Stomach smooth muscle (tissue), 2 donors: Measurements from ENCODE around the gene GPRC5D.

Experiments
- H3K27ac ChIP-seq: one replicate; pipeline ENCODE4 v1.7.0; 2013; ENCODE audit warnings: mild to moderate bottlenecking, low read length, inconsistent platforms
- H3K27me3 ChIP-seq, 2 donors: one replicate each; pipeline ENCODE4 v1.7.0; 2013; ENCODE audit warnings: low read length in 2 of 2; ENCODE audit not compliant: insufficient read depth in 2 of 2, control insufficient read depth in 1 of 2
- H3K36me3 ChIP-seq, 2 donors: one replicate each; pipeline ENCODE4 v1.7.0; 2013; ENCODE audit warnings: low read length in 2 of 2; ENCODE audit not compliant: control insufficient read depth in 2 of 2, insufficient read depth in 2 of 2
- H3K4me1 ChIP-seq: one replicate; pipeline ENCODE4 v1.7.0; 2013; ENCODE audit warnings: low read length; ENCODE audit not compliant: control insufficient read depth, insufficient read depth
- H3K4me3 ChIP-seq, 2 donors: one replicate each; pipeline ENCODE4 v1.7.0; 2013; ENCODE audit warnings: low read length in 2 of 2
- H3K9ac ChIP-seq, 2 donors: one replicate each; pipeline ENCODE4 v1.7.0; 2013; ENCODE audit warnings: low read length in 2 of 2, mild to moderate bottlenecking in 1 of 2
- H3K9me3 ChIP-seq, 2 donors: one replicate each; pipeline ENCODE4 v1.7.0; 2013; ENCODE audit warnings: low read length in 2 of 2; ENCODE audit not compliant: control insufficient read depth in 2 of 2
- donor health status: healthy.
- donor health status: Pancreatic carcinoma.

Gene GPRC5D

DNA sequence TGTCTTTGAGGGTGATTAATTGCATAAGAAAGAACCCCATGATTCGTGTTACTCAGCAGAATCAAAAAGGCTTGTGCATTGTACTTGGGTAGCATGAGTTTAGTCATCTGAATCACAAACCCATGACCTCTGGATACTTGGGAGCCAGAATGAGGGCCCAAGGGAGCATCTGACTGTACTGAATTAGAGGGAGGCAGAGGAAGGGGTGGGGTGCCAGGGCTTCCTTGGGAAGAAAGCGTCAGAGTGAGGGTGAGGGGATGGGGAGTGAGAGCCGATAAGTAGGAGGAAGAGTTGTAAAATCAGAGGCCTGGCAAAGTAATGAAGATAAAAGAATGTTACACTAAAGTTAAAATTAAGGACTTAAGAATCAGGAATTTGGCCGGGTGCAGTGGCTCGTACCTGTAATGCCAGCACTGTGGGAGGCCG lies 29.8 kb downstream of the GPRC5D start:
- Histone ChIP-seq H3K27ac (no peak overlapping the region), H3K27me3 (no peaks in the 10 kb centered on the region)

DNA sequence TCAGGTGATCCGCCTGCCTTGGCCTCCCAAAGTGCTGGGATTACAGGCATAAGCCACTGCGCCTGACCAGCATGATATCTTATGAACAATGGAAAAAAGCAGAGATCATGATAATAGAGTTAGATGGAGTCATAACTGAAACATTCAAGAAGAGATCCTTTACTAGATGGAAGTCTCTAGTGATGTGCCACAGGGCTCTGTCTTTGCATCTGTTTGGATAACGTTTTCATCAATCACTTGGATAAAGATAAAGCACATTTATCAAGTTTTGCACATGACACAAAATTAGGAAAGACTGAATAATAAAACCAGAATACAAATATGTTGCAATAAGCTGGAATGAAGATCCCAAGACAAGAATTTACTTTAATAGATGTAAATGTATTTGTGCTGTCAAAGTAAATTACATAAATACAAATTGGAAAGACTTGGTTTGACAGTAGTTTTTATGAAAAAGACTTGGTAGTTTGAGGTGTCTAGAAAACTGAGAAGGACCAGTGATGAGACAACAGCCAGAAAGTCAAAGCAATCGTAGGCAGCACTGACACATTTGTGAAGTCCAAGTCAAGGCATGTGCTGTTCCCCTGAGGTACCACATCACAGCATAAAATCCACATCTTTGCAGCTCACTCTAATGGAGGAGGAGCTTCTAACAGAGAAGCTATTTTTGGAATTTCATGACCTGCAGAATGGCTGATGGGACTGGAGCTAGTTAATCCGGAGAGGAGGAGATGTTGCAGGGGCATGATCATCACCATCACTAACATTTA lies 32.1 kb downstream of the GPRC5D start:
- no peak overlapping the region for H3K9ac ChIP-seq

More for the DNA sequence above, 29.8 kb downstream of the GPRC5D start:
- H3K4me1 ChIP-seq: no peaks in the 10 kb centered on the region
- H3K4me3 ChIP-seq: no peak overlapping the region
- no peak overlapping the region for H3K9ac ChIP-seq
- no peaks in the 10 kb centered on the region for H3K9me3 ChIP-seq
- H3K36me3 ChIP-seq: no peaks in the 10 kb centered on the region

DNA sequence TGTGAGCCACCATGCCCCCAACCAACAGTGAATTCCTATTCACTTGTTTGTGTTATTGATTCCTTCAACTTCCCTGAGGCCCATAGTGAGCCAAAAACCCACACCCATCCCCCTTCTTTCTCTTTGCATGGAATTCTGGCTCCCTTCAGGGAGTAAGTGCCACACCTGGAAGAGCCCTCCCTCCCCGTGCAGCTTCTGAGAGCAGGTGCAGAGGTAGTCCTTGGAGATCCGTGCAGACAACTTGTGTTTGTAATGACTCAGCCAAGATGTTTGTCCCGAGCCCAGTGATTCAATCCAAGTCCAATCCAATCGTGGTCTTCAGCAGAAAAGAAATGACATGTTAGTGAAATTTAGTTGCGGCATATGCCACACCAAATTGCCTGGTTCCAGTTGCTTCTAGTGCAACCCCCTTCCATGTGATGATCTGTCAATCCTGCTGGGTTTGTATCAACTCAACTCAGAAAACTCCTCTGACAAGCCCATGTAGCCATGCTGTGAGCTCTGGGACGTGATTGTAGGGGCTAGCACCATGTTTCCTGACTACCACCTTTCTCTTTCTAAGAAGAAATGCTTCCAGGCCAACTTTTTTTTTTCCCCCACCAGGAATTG lies 33.1 kb downstream of the GPRC5D start:
- H3K27ac ChIP-seq: no peak overlapping the region
- no peaks in the 10 kb centered on the region for H3K9me3 ChIP-seq
- H3K27me3 ChIP-seq: peaks cover 0 to 2% of the 10 kb centered on the region in 2 donors
- no peak overlapping the region for H3K4me3 ChIP-seq
- H3K36me3 ChIP-seq: no peaks in the 10 kb centered on the region
- no peak overlapping the region for H3K9ac ChIP-seq
- peaks cover 4% of the 10 kb centered on the region for H3K4me1 ChIP-seq

More for the DNA sequence above, 32.1 kb downstream of the GPRC5D start:
- no peak overlapping the region for H3K4me3 ChIP-seq
- H3K4me1 ChIP-seq: peaks cover 4% of the 10 kb centered on the region
- H3K27me3 ChIP-seq: peaks cover 0 to 2% of the 10 kb centered on the region in 2 donors
- H3K9me3 ChIP-seq: no peaks in the 10 kb centered on the region
- H3K27ac ChIP-seq: no peak overlapping the region
- no peaks in the 10 kb centered on the region for H3K36me3 ChIP-seq

DNA sequence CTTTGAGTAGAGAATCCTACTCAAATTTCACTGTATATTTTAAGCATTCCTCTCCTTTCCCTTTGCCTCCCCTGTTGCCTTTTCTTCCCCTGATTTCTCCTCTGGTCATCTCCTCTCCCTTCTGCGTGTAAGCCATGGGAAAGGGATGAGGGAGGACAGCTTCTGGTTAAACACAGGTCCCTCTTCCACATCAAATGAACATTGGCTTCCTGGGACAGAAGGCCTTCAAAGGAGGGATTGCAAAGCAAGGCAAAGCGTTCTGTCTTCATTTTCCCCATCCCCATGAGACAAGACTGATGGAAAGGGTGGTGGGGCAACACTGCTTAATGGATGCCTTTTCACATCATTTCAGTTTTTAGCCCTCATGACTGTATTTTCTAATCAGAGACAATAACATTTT lies 34.5 kb downstream of the GPRC5D start:
- Histone ChIP-seq H3K4me1 (peaks cover 4% of the 10 kb centered on the region), H3K4me3 (no peak overlapping the region), H3K36me3 (no peaks in the 10 kb centered on the region), H3K9ac (no peak overlapping the region), H3K27me3 (peaks cover 0 to 2% of the 10 kb centered on the region in 2 donors), H3K9me3 (no peaks in the 10 kb centered on the region), H3K27ac (no peak overlapping the region)

DNA sequence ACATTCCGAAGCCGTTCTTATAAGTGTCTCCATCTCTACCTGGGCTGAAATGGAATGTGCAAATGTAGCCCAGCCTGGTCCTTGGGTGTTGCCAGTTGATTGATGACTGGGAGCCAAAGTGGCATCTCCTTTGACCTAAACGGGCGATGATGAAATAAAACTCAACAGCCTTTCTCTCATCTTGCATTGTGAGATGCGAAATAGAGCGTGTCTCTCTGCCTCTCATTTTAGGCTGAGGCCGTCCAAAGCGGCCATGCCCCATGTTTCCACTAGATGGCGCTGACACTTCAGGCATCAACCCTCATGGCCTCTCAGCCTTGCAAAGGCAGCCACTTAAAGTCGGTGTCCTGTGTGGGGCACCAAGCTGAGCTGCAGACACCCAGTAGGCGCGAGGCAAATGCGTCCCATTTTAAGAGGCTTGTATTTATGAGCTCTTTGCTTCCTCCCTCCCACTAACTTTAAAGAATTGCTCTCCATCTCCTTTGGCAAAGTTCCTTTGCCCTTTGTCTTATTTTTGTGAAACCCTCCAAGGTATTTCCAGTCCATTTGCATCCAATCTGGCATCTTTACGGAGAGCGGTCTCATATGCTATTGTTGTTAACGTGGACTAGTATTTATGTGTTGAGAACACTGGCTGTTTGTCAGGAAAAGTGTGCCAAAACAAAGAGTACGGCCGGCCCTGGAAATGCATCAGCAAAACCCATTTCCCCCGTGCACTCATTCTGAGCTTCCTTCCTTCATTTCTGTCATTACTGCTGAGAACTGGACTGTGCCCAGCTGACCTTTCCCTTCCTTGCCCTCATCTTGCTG lies 35.6 kb downstream of the GPRC5D start:
- Histone ChIP-seq H3K27me3 (peaks cover 0 to 2% of the 10 kb centered on the region in 2 donors), H3K4me1 (peaks cover 4% of the 10 kb centered on the region), H3K4me3 (peak overlapping the region in 1 of 2 donors; percentile 35), H3K9me3 (no peaks in the 10 kb centered on the region), H3K27ac (no peak overlapping the region), H3K36me3 (no peaks in the 10 kb centered on the region), H3K9ac (no peak overlapping the region)

DNA sequence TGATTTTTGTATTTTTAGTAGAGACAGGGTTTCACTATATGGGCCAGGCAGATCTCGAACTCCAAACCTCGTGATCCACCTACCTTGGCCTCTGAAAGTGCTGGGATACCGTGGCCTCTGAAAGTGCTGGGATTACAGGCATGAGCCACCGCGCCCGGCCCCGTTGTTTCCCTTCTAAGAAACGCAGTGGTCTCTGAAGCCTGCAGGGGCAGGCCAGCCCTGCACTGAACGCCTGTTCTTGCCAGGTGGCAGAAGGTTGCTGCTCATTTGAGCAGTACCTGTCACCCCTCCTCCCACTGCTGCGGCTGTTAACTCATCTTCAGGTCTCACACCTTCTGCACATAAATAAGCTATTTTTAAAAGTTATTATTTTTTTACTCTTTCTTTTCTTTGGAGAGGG lies 36.3 kb downstream of the GPRC5D start:
- Histone ChIP-seq H3K9ac (no peak overlapping the region), H3K36me3 (no peaks in the 10 kb centered on the region), H3K4me1 (peaks cover 4% of the 10 kb centered on the region), H3K4me3 (no peak overlapping the region), H3K27ac (no peak overlapping the region), H3K9me3 (no peaks in the 10 kb centered on the region), H3K27me3 (peaks cover 0 to 2% of the 10 kb centered on the region in 2 donors)

DNA sequence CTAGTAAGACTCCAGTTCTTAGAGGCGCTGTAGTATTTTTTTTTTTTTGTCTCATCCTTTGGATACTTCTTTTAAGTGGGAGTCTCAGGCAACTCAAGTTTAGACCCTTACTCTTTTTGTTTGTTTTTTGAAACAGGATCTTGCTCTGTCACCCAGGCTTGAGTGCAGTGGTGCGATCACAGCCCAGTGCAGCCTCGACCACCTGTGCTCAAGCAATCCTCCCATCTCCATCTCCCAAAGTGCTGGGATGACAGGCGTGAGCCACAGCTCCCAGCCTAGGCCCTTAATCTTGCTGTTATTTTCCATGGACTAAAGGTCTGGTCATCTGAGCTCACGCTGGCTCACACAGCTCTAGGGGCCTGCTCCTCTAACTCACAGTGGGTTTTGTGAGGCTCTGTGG lies 39.3 kb downstream of the GPRC5D start:
- no peak overlapping the region for H3K9ac ChIP-seq
- H3K27ac ChIP-seq: no peak overlapping the region
- no peaks in the 10 kb centered on the region for H3K36me3 ChIP-seq
- peaks cover 0 to 2% of the 10 kb centered on the region in 2 donors for H3K27me3 ChIP-seq
- peaks cover 4% of the 10 kb centered on the region for H3K4me1 ChIP-seq
- H3K9me3 ChIP-seq: no peaks in the 10 kb centered on the region
- no peak overlapping the region for H3K4me3 ChIP-seq

DNA sequence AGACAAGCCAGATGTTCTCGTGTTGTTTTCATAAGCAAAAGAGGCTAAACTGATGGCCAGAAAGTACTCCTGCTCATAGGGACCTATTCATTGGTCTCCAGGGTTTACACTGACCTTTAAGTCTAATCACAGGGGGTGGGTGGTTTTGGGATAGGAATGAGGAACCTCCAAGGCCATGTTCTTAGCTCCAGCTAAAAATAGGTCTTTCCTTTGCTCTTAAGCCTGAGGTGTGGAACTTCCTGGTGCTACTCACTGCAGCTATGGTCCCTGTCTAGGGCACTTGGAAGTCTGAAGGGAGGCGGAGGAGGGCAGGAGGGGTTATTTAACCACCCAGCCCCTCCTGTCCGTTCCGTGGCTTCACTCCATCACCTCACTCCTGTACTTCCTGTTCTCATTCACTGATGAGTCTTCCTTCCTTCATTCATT lies 42.0 kb downstream of the GPRC5D start:
- no peaks in the 10 kb centered on the region for H3K27me3 ChIP-seq
- H3K4me1 ChIP-seq: no peaks in the 10 kb centered on the region
- no peaks in the 10 kb centered on the region for H3K9me3 ChIP-seq
- H3K4me3 ChIP-seq: no peak overlapping the region
- no peak overlapping the region for H3K27ac ChIP-seq
- no peak overlapping the region for H3K9ac ChIP-seq
- H3K36me3 ChIP-seq: no peaks in the 10 kb centered on the region

DNA sequence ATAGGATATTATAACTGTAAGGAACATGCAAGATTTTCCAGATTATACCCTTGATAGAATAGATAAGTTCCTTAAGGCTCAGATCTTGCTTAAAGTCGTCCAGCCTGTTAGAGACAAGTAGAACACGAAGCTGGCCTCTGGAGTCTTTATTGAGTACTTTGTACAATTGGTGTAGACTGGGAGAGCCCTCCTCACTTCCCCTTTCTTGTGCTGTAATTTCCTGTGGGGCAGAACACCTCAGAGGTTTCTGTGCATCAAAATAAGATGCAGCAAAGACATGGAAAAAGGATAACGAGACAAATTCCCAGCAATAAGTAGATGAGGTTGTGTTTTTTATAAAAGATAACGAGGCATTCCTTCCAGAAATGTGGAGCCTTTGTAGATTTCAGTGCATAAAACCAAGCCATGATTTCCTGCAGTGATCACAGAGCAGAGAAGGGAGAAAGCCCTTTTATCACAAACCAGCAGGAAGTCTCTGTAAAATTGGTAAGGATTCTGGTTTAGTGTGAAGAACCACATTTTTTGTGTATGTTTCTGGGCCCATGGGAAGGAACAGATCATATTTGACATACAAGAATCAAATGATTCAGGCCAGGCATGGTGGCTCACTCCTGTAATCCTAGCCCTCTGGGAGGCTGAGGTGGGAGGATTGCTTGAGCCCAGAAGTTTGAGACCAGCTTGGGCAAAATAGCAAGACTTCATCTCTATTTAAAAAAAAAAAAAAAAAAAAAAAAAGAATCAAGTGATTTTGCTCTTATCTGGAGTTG lies 42.6 kb downstream of the GPRC5D start:
- H3K36me3 ChIP-seq: no peaks in the 10 kb centered on the region
- H3K27ac ChIP-seq: no peak overlapping the region
- H3K4me3 ChIP-seq: no peak overlapping the region
- no peaks in the 10 kb centered on the region for H3K27me3 ChIP-seq
- H3K4me1 ChIP-seq: no peaks in the 10 kb centered on the region
- H3K9me3 ChIP-seq: no peaks in the 10 kb centered on the region
- H3K9ac ChIP-seq: no peak overlapping the region

DNA sequence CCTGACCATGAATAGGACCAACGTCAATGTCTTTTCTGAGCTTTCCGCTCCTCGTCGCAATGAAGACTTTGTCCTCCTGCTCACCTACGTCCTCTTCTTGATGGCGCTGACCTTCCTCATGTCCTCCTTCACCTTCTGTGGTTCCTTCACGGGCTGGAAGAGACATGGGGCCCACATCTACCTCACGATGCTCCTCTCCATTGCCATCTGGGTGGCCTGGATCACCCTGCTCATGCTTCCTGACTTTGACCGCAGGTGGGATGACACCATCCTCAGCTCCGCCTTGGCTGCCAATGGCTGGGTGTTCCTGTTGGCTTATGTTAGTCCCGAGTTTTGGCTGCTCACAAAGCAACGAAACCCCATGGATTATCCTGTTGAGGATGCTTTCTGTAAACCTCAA lies 43.3 kb downstream of the GPRC5D start:
- Histone ChIP-seq H3K4me1 (no peaks in the 10 kb centered on the region), H3K27ac (no peak overlapping the region), H3K27me3 (peaks cover 2% of the 10 kb centered on the region in 2 donors), H3K36me3 (no peaks in the 10 kb centered on the region), H3K9ac (no peak overlapping the region), H3K4me3 (no peak overlapping the region), H3K9me3 (no peaks in the 10 kb centered on the region)
